ENCODE data around the gene MYO5A.

Gene MYO5A

GRCh38 chr15:52259503-52259902 is 269.2 kb downstream of the MYO5A start:
- no peak for DNase-seq (ENCODE audit: low read depth, low spot score)

GRCh38 chr15:52258461-52258860 is 270.2 kb downstream of the MYO5A start:
- no peak for DNase-seq (ENCODE audit: low read depth, low spot score)

- no peak for DNase-seq (ENCODE audit: low read depth, low spot score)
These were observed 271.0 kb downstream of the MYO5A start for GRCh38 chr15:52257734-52258062.
